ENCODE results near the gene CYP2C8. TPM values are rescaled to one million over a fixed set of nuclear protein-coding genes. Genes with fewer than 3 reads are reported as not detected.

Gene CYP2C8
- total RNA-seq, 1 donor from 2014 or later, result not detected

Other genes starting within 250 kb of the CYP2C8 start
- not detected in 2 replicates for gene CYP2C9, start 130.8 kb downstream of the CYP2C8 start, total RNA-seq
- not detected in 2 replicates for gene ACSM6, start 124.7 kb upstream of the CYP2C8 start, total RNA-seq
- 2.1 and 3.9 TPM in 2 replicates for gene PDLIM1, start 221.5 kb upstream of the CYP2C8 start, total RNA-seq